GM23338 (cell line): ENCODE results near the gene ME1. TPM values are rescaled to one million over a fixed set of nuclear protein-coding genes. Genes with fewer than 3 reads are reported as not detected.

Source experiments
- ATAC-seq: fragments of 200-7000 bp; cut with Tn5 transposase; 3 replicates; pipeline ENCODE4 v1.9.1; 2020
- DNase-seq: peaks from one replicate; pipeline ENCODE4 v3.0.0-alpha.2; 2015; ENCODE audit warnings: low spot score
- H2AFZ ChIP-seq: fragments of 200-600 bp; sonication (generic); 2 replicates; pipeline ENCODE4 v1.8.0; 2016; ENCODE audit warnings: antibody characterized with exemption, mild to moderate bottlenecking, moderate library complexity
- H3F3A ChIP-seq: fragments of 200-600 bp; sonication (generic); replicated peaks from 2 replicates; pipeline ENCODE4 v1.8.0; 2017; ENCODE audit warnings: antibody characterized with exemption, mixed run types, low read depth
- H3K27ac ChIP-seq: fragments of 200-600 bp; sonication (generic); 2 replicates; pipeline ENCODE4 v1.6.1; 2016; ENCODE audit warnings: low read depth
- H3K27me3 ChIP-seq: fragments of 200-600 bp; sonication (generic); 2 replicates; pipeline ENCODE4 v1.8.0; 2016; ENCODE audit warnings: mild to moderate bottlenecking, mixed run types, moderate library complexity; ENCODE audit not compliant: insufficient read depth
- H3K36me3 ChIP-seq: fragments of 200-600 bp; sonication (generic); 2 replicates; pipeline ENCODE4 v1.8.0; 2016; ENCODE audit warnings: mild to moderate bottlenecking; ENCODE audit not compliant: insufficient read depth
- H3K4me1 ChIP-seq: fragments of 200-600 bp; sonication (generic); 2 replicates; pipeline ENCODE4 v1.8.0; 2016; ENCODE audit warnings: mild to moderate bottlenecking, moderate library complexity; ENCODE audit not compliant: insufficient read depth
- H3K4me2 ChIP-seq: fragments of 200-600 bp; sonication (generic); 2 replicates; pipeline ENCODE4 v1.7.1; 2017; ENCODE audit warnings: mixed run types
- H3K4me3 ChIP-seq: fragments of 200-600 bp; sonication (generic); 2 replicates; pipeline ENCODE4 v1.6.1; 2016; ENCODE audit warnings: mixed run types
- H3K79me2 ChIP-seq: fragments of 200-600 bp; sonication (generic); replicated peaks from 2 replicates; pipeline ENCODE4 v1.8.0; 2017; ENCODE audit warnings: mild to moderate bottlenecking; ENCODE audit not compliant: insufficient read depth
- H3K9me2 ChIP-seq: fragments of 200-600 bp; sonication (generic); 2 replicates; pipeline ENCODE4 v1.8.0; 2017; ENCODE audit not compliant: insufficient read depth
- H4K20me1 ChIP-seq: fragments of 200-600 bp; sonication (generic); replicated peaks from 2 replicates; pipeline ENCODE4 v1.8.0; 2017; ENCODE audit warnings: mild to moderate bottlenecking; ENCODE audit not compliant: insufficient read depth
- H3K27ac Mint-ChIP-seq: 2 replicates; pipeline ENCODE4 v1.8.0; 2020; ENCODE audit warnings: inconsistent platforms, mild to moderate bottlenecking, moderate library complexity, mixed read lengths
- H3K27me3 Mint-ChIP-seq: 3 replicates; pipeline ENCODE4 v1.8.0; 2022; ENCODE audit warnings: low read depth, mild to moderate bottlenecking, moderate library complexity, mixed read lengths, inconsistent platforms; ENCODE audit not compliant: insufficient read depth, poor library complexity
- H3K36me3 Mint-ChIP-seq: 3 replicates; pipeline ENCODE4 v1.8.0; 2021; ENCODE audit warnings: low read depth, mild to moderate bottlenecking, inconsistent platforms, moderate library complexity, mixed read lengths
- H3K4me1 Mint-ChIP-seq: 3 replicates; pipeline ENCODE4 v1.8.0; 2020; ENCODE audit warnings: mild to moderate bottlenecking, inconsistent platforms, mixed read lengths
- H3K4me3 Mint-ChIP-seq: 3 replicates; pipeline ENCODE4 v1.8.0; 2021; ENCODE audit warnings: moderate library complexity, mild to moderate bottlenecking, inconsistent platforms, mixed read lengths
- H3K9me3 Mint-ChIP-seq: 3 replicates; pipeline ENCODE4 v1.8.0; 2020; ENCODE audit warnings: moderate library complexity, mild to moderate bottlenecking, inconsistent platforms, mixed read lengths
- CREB1 ChIP-seq: fragments of 250-450 bp; sonication (Bioruptor Pico); IDR thresholded peaks from 2 replicates; pipeline ENCODE4 v1.5.0; 2020; ENCODE audit warnings: low read depth, mild to moderate bottlenecking, moderate library complexity
- EZH2 ChIP-seq: fragments of 200-600 bp; sonication (generic); IDR thresholded peaks from one replicate; pipeline ENCODE4 v1.8.0; 2017; ENCODE audit warnings: antibody characterized with exemption, mild to moderate bottlenecking, low read depth; ENCODE audit not compliant: unreplicated experiment
- EZH2phosphoT487 ChIP-seq: fragments of 200-600 bp; sonication (generic); IDR thresholded peaks from one replicate; pipeline ENCODE4 v1.8.1; 2018; ENCODE audit warnings: antibody characterized with exemption; ENCODE audit not compliant: unreplicated experiment
- JUNB ChIP-seq: IDR thresholded peaks from one replicate; pipeline ENCODE4 v1.6.1; 2016; ENCODE audit warnings: antibody characterized with exemption; ENCODE audit not compliant: unreplicated experiment
- NANOG ChIP-seq: IDR thresholded peaks from 2 replicates; pipeline ENCODE4 v1.6.1; 2016; ENCODE audit warnings: antibody characterized with exemption, borderline replicate concordance
- POLR2AphosphoS5 ChIP-seq: IDR thresholded peaks from 2 replicates; pipeline ENCODE4 v1.6.1; 2016; ENCODE audit warnings: antibody characterized with exemption, low read depth
- STAT1 ChIP-seq: IDR thresholded peaks from one replicate; pipeline ENCODE4 v1.6.1; 2016; ENCODE audit warnings: antibody characterized with exemption; ENCODE audit not compliant: unreplicated experiment
- ZNF114 ChIP-seq: fragments of 250-450 bp; sonication (Bioruptor Pico); IDR thresholded peaks from 2 replicates; pipeline ENCODE4 v1.5.0; 2020; ENCODE audit warnings: mild to moderate bottlenecking, moderate library complexity
- ZNF331 ChIP-seq: fragments of 250-450 bp; sonication (Bioruptor Pico); IDR thresholded peaks from 2 replicates; pipeline ENCODE4 v1.5.0; 2020; ENCODE audit warnings: low read depth, mild to moderate bottlenecking, moderate library complexity
- polyA plus RNA-seq: library from polyadenylated mRNA; unstranded; fragments of >200 nt; fragmentation: Nextera tagmentation; extraction: Ambion mirVana; gene quantifications from 2 replicates; pipeline ENCODE4 v1.2.1, GENCODE V29; 2016
- total RNA-seq: library from RNA; depleted of rRNA; stranded (reverse); fragments of >200 nt; shearing (Covaris generic); gene quantifications from 2 replicates; pipeline ENCODE4 v1.2.3, GENCODE V29; 2014
- TF ChIP-seq, protein P1 (sequence below): IDR thresholded peaks from 2 replicates; pipeline ENCODE4 v1.6.1; 2016; ENCODE audit warnings: antibody characterized with exemption
- TF ChIP-seq, protein P2 (sequence below): IDR thresholded peaks from one replicate; pipeline ENCODE4 v1.6.1; 2018; ENCODE audit warnings: antibody characterized with exemption; ENCODE audit not compliant: unreplicated experiment
- TF ChIP-seq, protein P3 (sequence below), 2 experiments: fragments of 200-600 bp in 1 of 2; sonication (generic) in 1 of 2; conservative IDR thresholded peaks; 2 replicates each; pipeline versions ENCODE4 v1.5.1 to v1.6.1; 2016 to 2017; ENCODE audit warnings: antibody characterized with exemption in 2 of 2, low read depth in 2 of 2, mild to moderate bottlenecking in 2 of 2, moderate library complexity in 1 of 2
- TF ChIP-seq, protein P4 (sequence below): fragments of 250-450 bp; sonication (Bioruptor Pico); IDR thresholded peaks from 2 replicates; pipeline ENCODE4 v1.5.0; 2020; ENCODE audit warnings: mild to moderate bottlenecking, moderate library complexity

Gene ME1
- total and polyA plus RNA-seq, 2 experiments from 2014 or later = 6.4 to 8.0 TPM

DNA sequence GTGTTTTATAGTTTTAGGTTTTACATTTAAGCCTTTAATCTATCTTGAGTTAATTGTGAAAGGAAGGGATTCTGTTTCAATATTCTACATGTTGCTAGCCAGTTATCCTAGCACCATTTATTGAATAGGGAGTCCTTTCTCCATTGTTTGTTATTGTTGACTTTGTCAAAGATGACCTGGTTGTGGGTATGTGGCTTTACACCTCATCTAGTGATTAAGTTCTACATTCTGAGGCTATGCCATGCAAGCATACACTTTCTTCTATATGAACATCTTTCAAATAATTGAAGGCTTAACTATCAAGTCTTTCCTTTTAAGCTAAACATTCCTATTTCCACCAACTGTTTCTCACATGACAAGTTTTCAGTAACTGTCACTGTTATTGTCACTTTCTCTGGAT, 46.1 kb downstream of the ME1 start (continued):
- TF ChIP-seq ZNF114 (CRISPR knock-in tag) = no peak

DNA sequence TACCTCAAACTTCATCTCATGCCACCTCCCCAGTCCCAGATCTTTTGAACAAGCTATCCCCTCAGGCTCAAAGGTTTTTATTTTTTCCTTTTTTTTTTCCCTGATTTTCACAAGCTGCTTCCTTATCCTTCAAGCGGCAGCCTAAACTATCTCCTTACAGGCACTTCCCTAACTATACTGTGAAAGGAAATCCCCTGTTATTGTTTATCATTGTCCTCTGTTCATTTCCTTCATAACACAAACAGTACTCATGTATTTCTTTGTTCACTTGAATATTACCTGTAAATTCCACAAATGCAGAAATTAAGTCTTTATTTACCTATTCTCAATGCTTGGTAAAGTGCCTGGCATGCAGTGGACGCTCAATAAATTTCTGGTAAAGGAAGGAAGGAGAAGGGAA, 48.9 kb downstream of the ME1 start:
- Histone ChIP-seq H3K4me3 (no peak overlapping the region), H3K9me2 (no peaks in the 10 kb centered on the region), H3K4me2 (no peak overlapping the region), H3K36me3 (no peaks in the 10 kb centered on the region), H3K4me1 (no peaks in the 10 kb centered on the region), H3K27me3 (no peaks in the 10 kb centered on the region), H3K79me2 (no peaks in the 10 kb centered on the region), H3F3A (no peaks in the 10 kb centered on the region), H2AFZ (no peak overlapping the region), H4K20me1 (no peaks in the 10 kb centered on the region), H3K27ac (no peak overlapping the region)
- ATAC-seq = no peak
- TF ChIP-seq NANOG = no peak
- no peak for TF ChIP-seq ZNF331 (CRISPR knock-in tag)
- TF ChIP-seq, protein P1, sequence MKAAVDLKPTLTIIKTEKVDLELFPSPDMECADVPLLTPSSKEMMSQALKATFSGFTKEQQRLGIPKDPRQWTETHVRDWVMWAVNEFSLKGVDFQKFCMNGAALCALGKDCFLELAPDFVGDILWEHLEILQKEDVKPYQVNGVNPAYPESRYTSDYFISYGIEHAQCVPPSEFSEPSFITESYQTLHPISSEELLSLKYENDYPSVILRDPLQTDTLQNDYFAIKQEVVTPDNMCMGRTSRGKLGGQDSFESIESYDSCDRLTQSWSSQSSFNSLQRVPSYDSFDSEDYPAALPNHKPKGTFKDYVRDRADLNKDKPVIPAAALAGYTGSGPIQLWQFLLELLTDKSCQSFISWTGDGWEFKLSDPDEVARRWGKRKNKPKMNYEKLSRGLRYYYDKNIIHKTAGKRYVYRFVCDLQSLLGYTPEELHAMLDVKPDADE = no peak
- TF ChIP-seq, protein P2, sequence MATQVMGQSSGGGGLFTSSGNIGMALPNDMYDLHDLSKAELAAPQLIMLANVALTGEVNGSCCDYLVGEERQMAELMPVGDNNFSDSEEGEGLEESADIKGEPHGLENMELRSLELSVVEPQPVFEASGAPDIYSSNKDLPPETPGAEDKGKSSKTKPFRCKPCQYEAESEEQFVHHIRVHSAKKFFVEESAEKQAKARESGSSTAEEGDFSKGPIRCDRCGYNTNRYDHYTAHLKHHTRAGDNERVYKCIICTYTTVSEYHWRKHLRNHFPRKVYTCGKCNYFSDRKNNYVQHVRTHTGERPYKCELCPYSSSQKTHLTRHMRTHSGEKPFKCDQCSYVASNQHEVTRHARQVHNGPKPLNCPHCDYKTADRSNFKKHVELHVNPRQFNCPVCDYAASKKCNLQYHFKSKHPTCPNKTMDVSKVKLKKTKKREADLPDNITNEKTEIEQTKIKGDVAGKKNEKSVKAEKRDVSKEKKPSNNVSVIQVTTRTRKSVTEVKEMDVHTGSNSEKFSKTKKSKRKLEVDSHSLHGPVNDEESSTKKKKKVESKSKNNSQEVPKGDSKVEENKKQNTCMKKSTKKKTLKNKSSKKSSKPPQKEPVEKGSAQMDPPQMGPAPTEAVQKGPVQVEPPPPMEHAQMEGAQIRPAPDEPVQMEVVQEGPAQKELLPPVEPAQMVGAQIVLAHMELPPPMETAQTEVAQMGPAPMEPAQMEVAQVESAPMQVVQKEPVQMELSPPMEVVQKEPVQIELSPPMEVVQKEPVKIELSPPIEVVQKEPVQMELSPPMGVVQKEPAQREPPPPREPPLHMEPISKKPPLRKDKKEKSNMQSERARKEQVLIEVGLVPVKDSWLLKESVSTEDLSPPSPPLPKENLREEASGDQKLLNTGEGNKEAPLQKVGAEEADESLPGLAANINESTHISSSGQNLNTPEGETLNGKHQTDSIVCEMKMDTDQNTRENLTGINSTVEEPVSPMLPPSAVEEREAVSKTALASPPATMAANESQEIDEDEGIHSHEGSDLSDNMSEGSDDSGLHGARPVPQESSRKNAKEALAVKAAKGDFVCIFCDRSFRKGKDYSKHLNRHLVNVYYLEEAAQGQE = no peak
- no peak for TF ChIP-seq EZH2phosphoT487
- TF ChIP-seq, protein P3, sequence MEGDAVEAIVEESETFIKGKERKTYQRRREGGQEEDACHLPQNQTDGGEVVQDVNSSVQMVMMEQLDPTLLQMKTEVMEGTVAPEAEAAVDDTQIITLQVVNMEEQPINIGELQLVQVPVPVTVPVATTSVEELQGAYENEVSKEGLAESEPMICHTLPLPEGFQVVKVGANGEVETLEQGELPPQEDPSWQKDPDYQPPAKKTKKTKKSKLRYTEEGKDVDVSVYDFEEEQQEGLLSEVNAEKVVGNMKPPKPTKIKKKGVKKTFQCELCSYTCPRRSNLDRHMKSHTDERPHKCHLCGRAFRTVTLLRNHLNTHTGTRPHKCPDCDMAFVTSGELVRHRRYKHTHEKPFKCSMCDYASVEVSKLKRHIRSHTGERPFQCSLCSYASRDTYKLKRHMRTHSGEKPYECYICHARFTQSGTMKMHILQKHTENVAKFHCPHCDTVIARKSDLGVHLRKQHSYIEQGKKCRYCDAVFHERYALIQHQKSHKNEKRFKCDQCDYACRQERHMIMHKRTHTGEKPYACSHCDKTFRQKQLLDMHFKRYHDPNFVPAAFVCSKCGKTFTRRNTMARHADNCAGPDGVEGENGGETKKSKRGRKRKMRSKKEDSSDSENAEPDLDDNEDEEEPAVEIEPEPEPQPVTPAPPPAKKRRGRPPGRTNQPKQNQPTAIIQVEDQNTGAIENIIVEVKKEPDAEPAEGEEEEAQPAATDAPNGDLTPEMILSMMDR (conservative IDR thresholded peaks at IDR 0.05; ENCODE audit: low read depth in 2 of 2) = no peak
- TF ChIP-seq CREB1 (CRISPR knock-in tag) = no peak
- no peak for TF ChIP-seq STAT1
- no peak for TF ChIP-seq POLR2AphosphoS5
- TF ChIP-seq, protein P4, sequence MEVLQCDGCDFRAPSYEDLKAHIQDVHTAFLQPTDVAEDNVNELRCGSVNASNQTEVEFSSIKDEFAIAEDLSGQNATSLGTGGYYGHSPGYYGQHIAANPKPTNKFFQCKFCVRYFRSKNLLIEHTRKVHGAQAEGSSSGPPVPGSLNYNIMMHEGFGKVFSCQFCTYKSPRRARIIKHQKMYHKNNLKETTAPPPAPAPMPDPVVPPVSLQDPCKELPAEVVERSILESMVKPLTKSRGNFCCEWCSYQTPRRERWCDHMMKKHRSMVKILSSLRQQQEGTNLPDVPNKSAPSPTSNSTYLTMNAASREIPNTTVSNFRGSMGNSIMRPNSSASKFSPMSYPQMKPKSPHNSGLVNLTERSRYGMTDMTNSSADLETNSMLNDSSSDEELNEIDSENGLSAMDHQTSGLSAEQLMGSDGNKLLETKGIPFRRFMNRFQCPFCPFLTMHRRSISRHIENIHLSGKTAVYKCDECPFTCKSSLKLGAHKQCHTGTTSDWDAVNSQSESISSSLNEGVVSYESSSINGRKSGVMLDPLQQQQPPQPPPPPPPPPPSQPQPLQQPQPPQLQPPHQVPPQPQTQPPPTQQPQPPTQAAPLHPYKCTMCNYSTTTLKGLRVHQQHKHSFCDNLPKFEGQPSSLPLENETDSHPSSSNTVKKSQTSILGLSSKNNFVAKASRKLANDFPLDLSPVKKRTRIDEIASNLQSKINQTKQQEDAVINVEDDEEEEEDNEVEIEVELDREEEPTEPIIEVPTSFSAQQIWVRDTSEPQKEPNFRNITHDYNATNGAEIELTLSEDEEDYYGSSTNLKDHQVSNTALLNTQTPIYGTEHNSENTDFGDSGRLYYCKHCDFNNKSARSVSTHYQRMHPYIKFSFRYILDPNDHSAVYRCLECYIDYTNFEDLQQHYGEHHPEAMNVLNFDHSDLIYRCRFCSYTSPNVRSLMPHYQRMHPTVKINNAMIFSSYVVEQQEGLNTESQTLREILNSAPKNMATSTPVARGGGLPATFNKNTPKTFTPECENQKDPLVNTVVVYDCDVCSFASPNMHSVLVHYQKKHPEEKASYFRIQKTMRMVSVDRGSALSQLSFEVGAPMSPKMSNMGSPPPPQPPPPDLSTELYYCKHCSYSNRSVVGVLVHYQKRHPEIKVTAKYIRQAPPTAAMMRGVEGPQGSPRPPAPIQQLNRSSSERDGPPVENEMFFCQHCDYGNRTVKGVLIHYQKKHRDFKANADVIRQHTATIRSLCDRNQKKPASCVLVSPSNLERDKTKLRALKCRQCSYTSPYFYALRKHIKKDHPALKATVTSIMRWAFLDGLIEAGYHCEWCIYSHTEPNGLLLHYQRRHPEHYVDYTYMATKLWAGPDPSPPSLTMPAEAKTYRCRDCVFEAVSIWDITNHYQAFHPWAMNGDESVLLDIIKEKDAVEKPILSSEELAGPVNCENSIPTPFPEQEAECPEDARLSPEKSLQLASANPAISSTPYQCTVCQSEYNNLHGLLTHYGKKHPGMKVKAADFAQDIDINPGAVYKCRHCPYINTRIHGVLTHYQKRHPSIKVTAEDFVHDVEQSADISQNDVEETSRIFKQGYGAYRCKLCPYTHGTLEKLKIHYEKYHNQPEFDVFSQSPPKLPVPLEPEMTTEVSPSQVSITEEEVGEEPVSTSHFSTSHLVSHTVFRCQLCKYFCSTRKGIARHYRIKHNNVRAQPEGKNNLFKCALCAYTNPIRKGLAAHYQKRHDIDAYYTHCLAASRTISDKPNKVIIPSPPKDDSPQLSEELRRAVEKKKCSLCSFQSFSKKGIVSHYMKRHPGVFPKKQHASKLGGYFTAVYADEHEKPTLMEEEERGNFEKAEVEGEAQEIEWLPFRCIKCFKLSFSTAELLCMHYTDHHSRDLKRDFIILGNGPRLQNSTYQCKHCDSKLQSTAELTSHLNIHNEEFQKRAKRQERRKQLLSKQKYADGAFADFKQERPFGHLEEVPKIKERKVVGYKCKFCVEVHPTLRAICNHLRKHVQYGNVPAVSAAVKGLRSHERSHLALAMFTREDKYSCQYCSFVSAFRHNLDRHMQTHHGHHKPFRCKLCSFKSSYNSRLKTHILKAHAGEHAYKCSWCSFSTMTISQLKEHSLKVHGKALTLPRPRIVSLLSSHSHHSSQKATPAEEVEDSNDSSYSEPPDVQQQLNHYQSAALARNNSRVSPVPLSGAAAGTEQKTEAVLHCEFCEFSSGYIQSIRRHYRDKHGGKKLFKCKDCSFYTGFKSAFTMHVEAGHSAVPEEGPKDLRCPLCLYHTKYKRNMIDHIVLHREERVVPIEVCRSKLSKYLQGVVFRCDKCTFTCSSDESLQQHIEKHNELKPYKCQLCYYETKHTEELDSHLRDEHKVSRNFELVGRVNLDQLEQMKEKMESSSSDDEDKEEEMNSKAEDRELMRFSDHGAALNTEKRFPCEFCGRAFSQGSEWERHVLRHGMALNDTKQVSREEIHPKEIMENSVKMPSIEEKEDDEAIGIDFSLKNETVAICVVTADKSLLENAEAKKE (CRISPR knock-in tag) = no peak
- TF ChIP-seq EZH2 = no peak
- TF ChIP-seq JUNB = no peak
- no peak for TF ChIP-seq ZNF114 (CRISPR knock-in tag)
- Mint-ChIP-seq H3K4me1 (no peaks in the 10 kb centered on the region), H3K27ac (no peak overlapping the region), H3K4me3 (no peak overlapping the region), H3K27me3 (no peaks in the 10 kb centered on the region), H3K36me3 (no peaks in the 10 kb centered on the region), H3K9me3 (no peaks in the 10 kb centered on the region)
- DNase-seq = no peak
